Neuronal stem cell (in vitro differentiated cells): Measurements from ENCODE around the gene CAPN8.

Experiments used
- DNase-seq: peaks from one replicate; pipeline ENCODE4 v3.0.0-alpha.2; 2013; ENCODE audit warnings: low spot score
- H2AFZ ChIP-seq: one replicate; pipeline ENCODE4 v1.6.1; 2013; ENCODE audit warnings: mild to moderate bottlenecking, low read length, inconsistent platforms
- H2AK5ac ChIP-seq: 2 replicates; pipeline ENCODE4 v1.6.1; 2013; ENCODE audit warnings: low read depth, mild to moderate bottlenecking, inconsistent platforms, low read length, moderate library complexity, mixed read lengths
- H2BK120ac ChIP-seq: 2 replicates; pipeline ENCODE4 v1.6.1; 2013; ENCODE audit warnings: low read depth, mild to moderate bottlenecking, inconsistent platforms, low read length, moderate library complexity, mixed read lengths
- H2BK12ac ChIP-seq: one replicate; pipeline ENCODE4 v1.6.1; 2013; ENCODE audit warnings: low read length, inconsistent platforms
- H2BK15ac ChIP-seq: 2 replicates; pipeline ENCODE4 v1.6.1; 2013; ENCODE audit warnings: mild to moderate bottlenecking, low read length, inconsistent platforms, mixed read lengths
- H2BK5ac ChIP-seq: one replicate; pipeline ENCODE4 v1.6.1; 2013; ENCODE audit warnings: inconsistent platforms, mild to moderate bottlenecking, low read length, moderate library complexity
- H3K14ac ChIP-seq: one replicate; pipeline ENCODE4 v1.6.1; 2013; ENCODE audit warnings: low read length, inconsistent platforms
- H3K18ac ChIP-seq: 2 replicates; pipeline ENCODE4 v1.6.1; 2013; ENCODE audit warnings: low read length, inconsistent platforms
- H3K23ac ChIP-seq: 2 replicates; pipeline ENCODE4 v1.6.1; 2013; ENCODE audit warnings: low read depth, mild to moderate bottlenecking, mixed read lengths, low read length, inconsistent platforms; ENCODE audit not compliant: poor library complexity
- H3K27ac ChIP-seq: replicated peaks from 3 replicates; pipeline ENCODE4 v1.5.1; 2013; ENCODE audit warnings: low read length, inconsistent platforms
- H3K27me3 ChIP-seq, 3 experiments: 2 replicates each; pipeline ENCODE4 v1.6.1; 2013; ENCODE audit warnings: low read length in 3 of 3, mild to moderate bottlenecking in 2 of 3, inconsistent platforms in 1 of 3, low read depth in 1 of 3, mixed read lengths in 1 of 3, moderate library complexity in 1 of 3; ENCODE audit not compliant: control insufficient read depth in 3 of 3, insufficient read depth in 3 of 3
- H3K36me3 ChIP-seq, 2 donors: replicated peaks in 1 of 2; 2 replicates each; pipeline ENCODE4 v1.6.1; 2013; ENCODE audit warnings: low read length in 2 of 2; ENCODE audit not compliant: control insufficient read depth in 2 of 2, insufficient read depth in 2 of 2
- H3K4ac ChIP-seq: 2 replicates; pipeline ENCODE4 v1.6.1; 2013; ENCODE audit warnings: inconsistent platforms, mild to moderate bottlenecking, low read length, moderate library complexity
- H3K4me1 ChIP-seq, 2 donors: 1 replicate in 1 of 2; 2 replicates in 1 of 2; pipeline ENCODE4 v1.6.1; 2013; ENCODE audit warnings: low read length in 2 of 2, low read depth in 1 of 2; ENCODE audit not compliant: control insufficient read depth in 2 of 2, insufficient read depth in 1 of 2
- H3K4me2 ChIP-seq: one replicate; pipeline ENCODE4 v1.6.1; 2013; ENCODE audit warnings: mild to moderate bottlenecking, low read length, inconsistent platforms; ENCODE audit not compliant: insufficient read depth, poor library complexity, severe bottlenecking
- H3K4me3 ChIP-seq, 2 donors: 2 replicates each; pipeline ENCODE4 v1.5.1; 2013; ENCODE audit warnings: low read length in 2 of 2, mild to moderate bottlenecking in 2 of 2, inconsistent platforms in 1 of 2, moderate library complexity in 1 of 2
- H3K79me1 ChIP-seq: one replicate; pipeline ENCODE4 v1.6.1; 2013; ENCODE audit warnings: low read depth, mild to moderate bottlenecking, inconsistent platforms, low read length, moderate library complexity
- H3K9ac ChIP-seq: one replicate; pipeline ENCODE4 v1.6.1; 2013; ENCODE audit warnings: mild to moderate bottlenecking, low read depth, low read length, inconsistent platforms; ENCODE audit not compliant: poor library complexity
- H3K9me3 ChIP-seq, 2 donors: replicated peaks in 1 of 2; 2 replicates each; pipeline versions ENCODE3 to v1.6.1; 2013; ENCODE audit warnings: low read length in 2 of 2, mild to moderate bottlenecking in 2 of 2, inconsistent platforms in 1 of 2, low read depth in 1 of 2, mixed read lengths in 1 of 2, moderate library complexity in 1 of 2; ENCODE audit not compliant: control insufficient read depth in 2 of 2, insufficient read depth in 1 of 2
- H4K8ac ChIP-seq: one replicate; pipeline ENCODE4 v1.6.1; 2013; ENCODE audit warnings: low read depth, mild to moderate bottlenecking, inconsistent platforms, low read length, moderate library complexity
- H4K91ac ChIP-seq: one replicate; pipeline ENCODE4 v1.6.1; 2013; ENCODE audit warnings: low read length, low read depth, mild to moderate bottlenecking, inconsistent platforms; ENCODE audit not compliant: poor library complexity
- WGBS, 2 donors: extraction: QIAGEN DNeasy Blood & Tissue Kit; methylation state at CpG; one replicate each; pipeline ENCODE4 v1.1.7; 2013; ENCODE audit warnings: missing lambda C conversion rate in 2 of 2, mixed read lengths in 1 of 2; ENCODE audit not compliant: insufficient read length in 2 of 2, insufficient replicate concordance in 1 of 2; ENCODE audit errors: extremely low coverage in 2 of 2; 5-methylcytosine and 5-hydroxymethylcytosine counted together

The CAPN8 gene

DNA sequence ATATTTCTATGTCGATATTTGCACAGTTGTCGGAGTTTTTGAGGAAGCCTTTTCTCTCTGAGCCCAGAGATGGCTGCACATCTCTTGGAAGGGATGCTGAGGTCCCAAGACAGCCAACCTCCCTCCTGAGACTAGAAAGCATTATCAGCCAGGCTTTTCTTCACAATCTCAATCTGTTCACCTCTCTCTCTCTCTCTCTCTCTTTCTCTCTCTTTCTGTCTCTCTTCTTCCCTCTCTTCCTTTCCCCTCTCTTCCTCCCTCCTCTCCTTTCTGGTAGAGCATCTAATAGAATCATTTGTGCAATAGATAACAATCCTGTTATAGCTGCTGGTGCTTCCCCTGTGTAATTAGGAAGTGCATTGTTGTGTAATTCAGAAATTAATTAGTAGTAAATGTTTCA is 131.8 kb downstream of the CAPN8 start:
- H3K14ac ChIP-seq, result no peak overlapping the region
- WGBS, 2 donors, result no CpG with 5 or more reads among the region's 2 CpGs
- no peak overlapping the region for H3K27ac ChIP-seq
- H3K27me3 ChIP-seq, result peaks cover 0 to 7% (median 0%) of the 10 kb centered on the region in 3 experiments
- no peak overlapping the region for H3K4me2 ChIP-seq
- DNase-seq, result no peak
- no peak overlapping the region for H3K4ac ChIP-seq
- H2BK5ac ChIP-seq, result no peak overlapping the region
- no peak overlapping the region for H2BK15ac ChIP-seq
- no peaks in the 10 kb centered on the region for H3K4me1 ChIP-seq
- no peak overlapping the region for H2BK12ac ChIP-seq
- H2BK120ac ChIP-seq, result no peak overlapping the region
- no peak overlapping the region for H3K23ac ChIP-seq
- no peaks in the 10 kb centered on the region for H3K36me3 ChIP-seq
- H2AK5ac ChIP-seq, result no peak overlapping the region
- no peak overlapping the region for H4K91ac ChIP-seq
- no peak overlapping the region for H3K18ac ChIP-seq
- no peaks in the 10 kb centered on the region for H3K9me3 ChIP-seq
- no peaks in the 10 kb centered on the region for H3K79me1 ChIP-seq
- no peak overlapping the region for H3K4me3 ChIP-seq
- H2AFZ ChIP-seq, result no peak overlapping the region
- H4K8ac ChIP-seq, result no peak overlapping the region
- H3K9ac ChIP-seq, result no peak overlapping the region

DNA sequence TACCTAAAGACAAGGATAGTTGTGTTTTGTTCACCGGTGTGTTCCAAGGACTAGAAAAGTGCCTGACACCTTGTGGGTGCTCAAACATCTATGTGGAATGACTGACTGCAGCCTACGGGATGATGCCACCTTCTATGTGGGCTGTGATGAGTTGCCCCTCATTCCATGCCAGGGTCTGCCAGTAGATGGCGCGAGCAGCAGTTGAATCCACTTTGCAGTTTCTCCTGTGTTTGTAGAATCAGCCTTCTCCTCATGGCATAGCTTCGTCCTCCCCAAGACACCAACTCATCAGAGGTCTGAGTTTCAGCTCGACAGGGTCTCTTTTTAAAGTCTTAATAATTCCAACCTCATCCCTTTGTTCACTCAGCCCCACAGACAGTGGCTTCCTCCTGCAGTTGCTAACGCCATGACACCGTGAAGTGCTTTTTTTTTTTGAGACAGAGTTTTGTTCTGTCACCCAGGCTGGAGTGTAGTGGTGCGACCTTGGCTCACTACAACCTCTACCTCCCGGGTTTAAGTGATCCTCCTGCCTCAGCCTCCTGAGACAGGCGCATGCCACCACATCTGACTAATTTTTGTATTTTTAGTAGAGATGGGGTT is 133.7 kb downstream of the CAPN8 start:
- Histone ChIP-seq H2BK12ac (no peak overlapping the region), H4K91ac (no peak overlapping the region), H3K18ac (no peak overlapping the region), H4K8ac (no peak overlapping the region), H3K23ac (no peak overlapping the region), H2AK5ac (no peak overlapping the region), H3K27me3 (peaks cover 0 to 3% (median 0%) of the 10 kb centered on the region in 3 experiments), H3K4ac (no peak overlapping the region), H3K4me1 (no peaks in the 10 kb centered on the region), H2BK5ac (no peak overlapping the region), H3K14ac (no peak overlapping the region), H3K36me3 (no peaks in the 10 kb centered on the region), H3K79me1 (no peaks in the 10 kb centered on the region), H3K4me2 (no peak overlapping the region), H3K9ac (no peak overlapping the region), H2AFZ (no peak overlapping the region), H2BK120ac (no peak overlapping the region), H3K4me3 (no peak overlapping the region), H2BK15ac (no peak overlapping the region), H3K9me3 (no peaks in the 10 kb centered on the region), H3K27ac (no peak overlapping the region)
- peak; percentile 44 for DNase-seq
- no CpG with 5 or more reads among the region's 11 CpGs for WGBS, 2 donors

DNA sequence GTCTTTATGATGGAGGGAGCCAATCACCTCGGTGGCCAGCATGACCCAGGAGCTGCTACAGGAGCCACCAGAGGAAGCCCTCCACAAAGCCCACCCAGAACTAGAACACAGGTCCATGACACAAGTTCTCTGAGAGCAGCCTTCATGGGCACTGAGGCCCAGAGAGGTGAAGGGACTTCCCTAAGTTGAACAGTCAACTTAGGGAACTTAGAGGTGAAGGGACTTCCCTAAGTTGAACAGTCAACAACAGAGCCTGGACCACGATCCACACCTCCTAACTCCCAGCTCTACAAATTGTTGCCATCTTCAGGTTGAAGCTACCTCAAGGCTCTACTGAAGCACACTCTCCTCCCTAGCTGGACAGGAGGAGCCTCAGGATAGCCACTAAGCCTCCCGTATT is 139.5 kb downstream of the CAPN8 start:
- no peak overlapping the region for H2BK15ac ChIP-seq
- no peak overlapping the region for H3K23ac ChIP-seq
- H3K4me1 ChIP-seq, result no peaks in the 10 kb centered on the region
- H3K4me2 ChIP-seq, result no peak overlapping the region
- H2AFZ ChIP-seq, result no peak overlapping the region
- no CpG with 5 or more reads among the region's 3 CpGs for WGBS, 2 donors
- no peak overlapping the region for H4K8ac ChIP-seq
- H3K9me3 ChIP-seq, result no peaks in the 10 kb centered on the region
- H3K4ac ChIP-seq, result no peak overlapping the region
- H3K4me3 ChIP-seq, result no peak overlapping the region
- H3K14ac ChIP-seq, result no peak overlapping the region
- H3K27me3 ChIP-seq, result peaks cover 0 to 3% (median 0%) of the 10 kb centered on the region in 3 experiments
- H3K18ac ChIP-seq, result no peak overlapping the region
- H3K79me1 ChIP-seq, result no peaks in the 10 kb centered on the region
- DNase-seq, result no peak
- H3K27ac ChIP-seq, result no peak overlapping the region
- no peak overlapping the region for H4K91ac ChIP-seq
- H2AK5ac ChIP-seq, result no peak overlapping the region
- no peaks in the 10 kb centered on the region for H3K36me3 ChIP-seq
- H3K9ac ChIP-seq, result no peak overlapping the region
- H2BK5ac ChIP-seq, result no peak overlapping the region
- H2BK120ac ChIP-seq, result no peak overlapping the region
- no peak overlapping the region for H2BK12ac ChIP-seq

DNA sequence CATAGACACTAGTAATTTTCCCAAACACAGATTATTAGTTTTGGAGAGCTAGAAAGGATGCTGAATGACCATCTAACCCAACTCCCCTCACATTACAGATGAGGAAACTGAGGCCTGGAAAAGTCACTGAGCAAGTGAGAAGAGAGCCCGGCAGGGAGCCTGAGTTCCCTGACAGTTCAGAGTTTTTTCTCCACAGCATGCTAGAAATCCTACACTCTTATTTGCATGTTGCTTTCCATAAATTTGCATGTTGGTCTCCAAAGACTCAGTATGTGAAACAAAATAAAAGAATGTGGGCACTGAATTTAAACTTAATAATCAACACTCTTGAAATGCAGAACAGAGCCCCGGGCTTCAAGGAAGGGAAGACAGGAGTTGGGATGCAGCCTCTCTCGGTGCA is 140.0 kb downstream of the CAPN8 start:
- no peak overlapping the region for H3K18ac ChIP-seq
- H2AK5ac ChIP-seq, result no peak overlapping the region
- no peak overlapping the region for H3K27ac ChIP-seq
- H4K8ac ChIP-seq, result no peak overlapping the region
- no peaks in the 10 kb centered on the region for H3K4me1 ChIP-seq
- H3K4me2 ChIP-seq, result no peak overlapping the region
- no peak overlapping the region for H2AFZ ChIP-seq
- H3K27me3 ChIP-seq, result peaks cover 0 to 3% (median 0%) of the 10 kb centered on the region in 3 experiments
- WGBS, 2 donors, result no CpG with 5 or more reads among the region's 3 CpGs
- no peak overlapping the region for H2BK120ac ChIP-seq
- H3K4me3 ChIP-seq, result no peak overlapping the region
- H2BK12ac ChIP-seq, result no peak overlapping the region
- DNase-seq, result no peak
- no peak overlapping the region for H3K23ac ChIP-seq
- H3K79me1 ChIP-seq, result no peaks in the 10 kb centered on the region
- H3K9me3 ChIP-seq, result no peaks in the 10 kb centered on the region
- no peak overlapping the region for H4K91ac ChIP-seq
- no peak overlapping the region for H2BK15ac ChIP-seq
- no peak overlapping the region for H2BK5ac ChIP-seq
- no peak overlapping the region for H3K4ac ChIP-seq
- H3K14ac ChIP-seq, result no peak overlapping the region
- no peaks in the 10 kb centered on the region for H3K36me3 ChIP-seq
- no peak overlapping the region for H3K9ac ChIP-seq
